NCI-H2227 (cell line): ENCODE data around the gene TFAP2A.

ENCODE experiments used
- DNase-seq: peaks from one replicate; lab custom pipeline; 2025; ENCODE audit not compliant: unreplicated experiment; lab: John Stamatoyannopoulos, UW

The TFAP2A gene

GRCh38 chr6:10426781-10427279 is 12.0 kb upstream of the TFAP2A start:
- DNase-seq = no peak

DNA sequence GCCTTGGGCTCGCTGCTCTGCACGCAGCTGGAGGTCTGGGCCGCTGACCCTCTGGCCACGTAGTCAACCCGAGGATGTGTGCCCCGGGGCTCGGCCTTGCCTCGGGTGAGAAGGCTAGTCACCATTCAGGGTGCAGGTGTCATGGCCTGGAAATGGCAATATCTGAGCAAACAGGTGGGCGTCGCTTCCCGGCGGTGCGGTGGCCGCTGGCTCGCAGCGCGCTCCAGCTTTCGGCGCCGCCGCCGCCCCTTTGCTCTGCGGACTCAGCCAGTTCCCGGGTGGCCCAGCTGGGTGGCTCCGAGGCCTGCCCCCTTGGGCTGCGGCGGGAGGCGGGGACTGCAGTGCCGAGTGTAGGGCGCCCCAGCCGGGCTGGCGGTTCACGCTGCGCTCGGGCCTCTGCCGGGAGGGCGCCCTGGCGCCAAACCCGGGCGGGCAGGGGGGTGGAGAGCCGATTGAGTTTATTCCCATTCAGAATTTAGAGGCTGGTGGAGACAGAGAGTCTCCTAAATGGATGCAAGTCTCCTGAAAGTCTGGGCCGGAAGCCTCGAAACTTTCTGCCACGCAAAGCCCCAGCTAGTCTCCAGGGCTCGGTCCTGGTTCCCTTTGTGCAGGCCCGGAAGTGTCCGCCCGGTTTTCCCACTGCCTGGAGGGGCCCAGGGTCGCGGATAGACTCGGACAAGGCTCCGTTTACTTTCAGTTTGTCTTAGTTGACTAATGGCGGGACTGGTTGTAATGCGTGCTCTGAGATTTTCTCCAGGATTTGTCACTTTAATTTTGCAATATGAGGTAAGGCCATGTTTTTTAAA is 11.3 kb upstream of the TFAP2A start:
- DNase-seq = peak; percentile 58

DNA sequence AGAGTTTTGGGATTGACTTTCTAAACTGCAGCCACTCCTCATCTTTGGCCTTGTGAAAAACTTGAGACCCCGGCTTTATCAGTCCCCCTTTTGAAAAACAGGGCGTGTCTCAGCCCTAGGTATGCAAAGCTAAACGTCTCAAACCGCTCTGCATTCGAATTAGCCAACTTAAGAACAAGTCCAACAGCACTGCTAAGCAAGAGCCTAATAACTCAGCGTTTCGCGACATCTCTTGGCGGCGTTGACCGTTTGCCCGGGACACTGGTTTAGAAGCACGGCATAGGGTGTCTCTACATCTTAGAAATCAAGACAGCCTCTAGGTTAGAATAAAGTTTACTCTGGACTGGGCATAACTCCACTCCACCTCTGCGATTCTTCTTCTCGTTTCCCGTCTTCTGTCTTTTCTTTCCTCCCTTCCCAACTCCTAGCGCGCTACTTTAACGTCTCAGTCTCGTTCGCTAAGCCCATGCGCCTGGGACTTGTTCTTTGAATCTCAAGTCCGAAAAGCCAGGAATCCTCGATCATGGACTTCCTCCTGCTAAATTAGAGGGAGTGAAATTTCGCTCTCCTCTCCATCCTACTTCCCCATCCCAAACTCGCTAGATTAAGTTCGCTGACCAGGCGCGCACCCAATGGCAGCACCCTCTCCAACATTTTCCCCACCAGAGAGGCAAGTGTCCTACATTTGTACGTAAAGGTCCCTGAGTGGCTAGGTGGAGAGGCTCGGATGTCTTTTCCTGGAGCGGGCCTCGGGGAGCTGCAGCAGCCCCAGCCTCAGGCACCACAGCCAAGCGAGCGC is 10.5 kb upstream of the TFAP2A start:
- DNase-seq = no peak

GRCh38 chr6:10424040-10424439 is 9.2 kb upstream of the TFAP2A start:
- peak; percentile 28 for DNase-seq

DNA sequence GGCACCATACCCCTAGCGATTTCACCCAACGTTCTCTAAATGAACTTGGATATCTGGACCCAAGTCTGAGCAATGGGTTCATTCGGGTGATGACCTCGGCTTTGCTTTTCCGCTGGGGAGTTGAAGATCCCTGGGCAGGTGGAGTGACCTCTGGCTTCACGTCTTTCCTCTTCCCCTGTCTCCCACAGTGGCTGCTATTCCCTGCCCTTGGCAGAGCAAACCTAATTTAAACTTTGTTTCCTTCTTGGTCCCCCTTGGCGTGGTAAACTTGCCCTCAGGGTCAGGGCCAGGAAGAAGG is 7.8 kb upstream of the TFAP2A start:
- DNase-seq = no peak

GRCh38 chr6:10421921-10422736 is 7.3 kb upstream of the TFAP2A start:
- DNase-seq = no peak

DNA sequence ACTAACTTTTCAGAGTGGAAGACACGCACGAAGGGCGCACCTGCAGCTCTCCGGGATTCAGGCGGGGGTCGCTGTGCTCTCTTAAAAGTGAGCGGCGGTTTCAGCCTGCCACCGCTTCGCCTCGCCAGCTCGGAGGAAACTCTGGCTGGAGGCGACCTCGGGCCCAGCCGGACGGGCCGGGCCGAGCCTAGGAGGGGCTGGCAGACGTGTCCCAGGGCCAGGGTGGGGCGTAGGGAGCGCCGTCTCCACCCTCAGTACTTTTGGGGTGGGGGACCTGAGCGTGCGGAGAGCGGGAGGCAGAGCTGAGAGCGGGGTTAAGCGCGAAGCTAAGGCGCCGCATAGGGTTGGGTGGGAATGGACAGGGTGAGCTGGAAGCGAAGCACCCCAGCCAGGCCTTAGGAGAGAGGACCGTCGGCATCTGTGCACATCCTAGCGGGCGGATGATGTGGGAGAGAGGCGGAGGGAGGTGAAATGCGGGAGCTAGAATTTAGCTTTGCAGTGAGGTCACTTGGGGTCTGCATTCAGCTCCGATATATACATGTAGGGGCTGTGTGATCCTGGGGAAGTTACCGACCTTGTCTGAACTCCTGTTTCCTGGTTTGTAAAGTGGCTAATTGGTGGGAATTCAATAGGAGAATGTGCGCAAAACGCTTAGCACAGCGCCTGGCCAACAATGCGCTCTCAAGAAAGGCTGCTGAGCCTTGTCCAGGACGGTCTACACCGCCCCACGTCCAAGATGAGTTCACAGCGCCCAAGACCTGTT is 6.5 kb upstream of the TFAP2A start:
- DNase-seq = no peak

DNA sequence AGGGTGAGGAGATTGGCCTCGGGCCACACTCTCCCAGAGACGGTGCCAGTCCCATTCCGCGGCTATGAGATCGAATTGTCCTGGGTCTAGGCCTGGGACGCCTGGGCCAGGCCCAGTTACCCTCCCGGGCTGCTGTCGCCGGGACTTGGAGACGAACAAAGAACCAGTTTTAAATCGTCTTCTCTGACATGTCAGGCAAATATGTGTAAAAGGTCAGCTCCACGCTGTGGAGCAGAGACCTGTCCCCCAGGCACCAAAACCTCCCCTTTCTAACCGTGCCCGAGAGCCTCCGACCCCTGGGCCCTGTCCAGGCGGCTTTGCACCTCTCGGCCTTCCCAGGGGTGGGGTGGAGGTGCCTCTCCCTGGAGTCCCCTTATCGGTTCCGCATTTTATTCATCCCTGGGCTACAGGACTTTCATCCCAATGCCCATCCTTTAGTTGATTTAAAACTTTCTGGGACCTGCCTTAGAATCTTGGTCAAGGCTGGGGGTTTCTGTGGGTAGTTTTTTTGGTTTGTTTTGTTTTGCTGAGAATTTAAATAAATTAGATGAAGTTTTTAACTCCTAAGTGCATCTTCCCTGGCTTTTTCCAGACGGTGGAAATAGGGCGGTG is 5.8 kb upstream of the TFAP2A start:
- DNase-seq = no peak

GRCh38 chr6:10419749-10420545 is 5.1 kb upstream of the TFAP2A start:
- DNase-seq = no peak

GRCh38 chr6:10418862-10419748 is 4.2 kb upstream of the TFAP2A start:
- peak; percentile 18 for DNase-seq

- no peak for DNase-seq
Measured at GRCh38 chr6:10418361-10418861, 3.5 kb upstream of the TFAP2A start.

DNA sequence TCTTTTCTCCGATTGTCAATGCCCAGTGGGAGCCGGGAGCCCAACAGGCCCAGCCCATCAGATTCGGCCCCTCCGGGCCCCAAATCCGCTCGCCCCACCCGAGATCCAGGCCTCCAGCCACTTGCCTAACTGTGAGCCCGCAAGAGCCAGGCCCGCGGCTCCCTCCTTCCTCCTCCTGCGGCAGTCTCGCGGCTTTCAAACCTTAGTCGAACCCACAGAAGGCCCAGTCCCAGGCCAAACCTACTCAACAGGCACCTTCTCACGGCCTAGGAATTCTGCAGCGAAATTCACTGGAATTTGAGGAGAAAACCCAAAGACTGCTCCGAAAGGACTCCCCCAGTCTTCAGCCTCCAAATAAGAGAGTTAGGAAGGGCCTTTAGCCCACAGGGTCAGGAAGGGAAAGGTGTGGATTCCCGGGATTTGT is 2.8 kb upstream of the TFAP2A start:
- no peak for DNase-seq

- DNase-seq = no peak
Measured at GRCh38 chr6:10416863-10417641, 2.2 kb upstream of the TFAP2A start.

DNA sequence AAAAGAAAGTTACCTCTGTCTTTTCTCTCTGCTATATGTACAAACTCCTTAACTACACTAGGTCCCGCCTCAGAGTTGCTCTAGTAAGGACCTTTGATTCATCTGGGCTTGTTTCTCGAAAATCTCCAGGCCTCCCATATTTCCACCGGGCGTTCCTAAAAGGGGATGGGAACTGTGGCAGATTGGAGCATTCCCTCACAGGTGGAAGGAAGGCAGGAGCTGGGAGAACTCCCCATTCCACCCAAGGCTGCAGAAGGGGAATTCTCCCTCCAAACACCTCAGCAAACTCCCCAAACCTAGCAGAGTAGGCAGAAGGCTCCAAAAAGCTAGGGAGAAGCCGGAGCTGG is 1.6 kb upstream of the TFAP2A start:
- no peak for DNase-seq

GRCh38 chr6:10415617-10416480 is 975 bp upstream of the TFAP2A start:
- no peak for DNase-seq

GRCh38 chr6:10413850-10414738 is 780 bp downstream of the TFAP2A start:
- DNase-seq = peak; percentile 29
